Measurements from ENCODE around the gene DDC.

DDC gene

DNA sequence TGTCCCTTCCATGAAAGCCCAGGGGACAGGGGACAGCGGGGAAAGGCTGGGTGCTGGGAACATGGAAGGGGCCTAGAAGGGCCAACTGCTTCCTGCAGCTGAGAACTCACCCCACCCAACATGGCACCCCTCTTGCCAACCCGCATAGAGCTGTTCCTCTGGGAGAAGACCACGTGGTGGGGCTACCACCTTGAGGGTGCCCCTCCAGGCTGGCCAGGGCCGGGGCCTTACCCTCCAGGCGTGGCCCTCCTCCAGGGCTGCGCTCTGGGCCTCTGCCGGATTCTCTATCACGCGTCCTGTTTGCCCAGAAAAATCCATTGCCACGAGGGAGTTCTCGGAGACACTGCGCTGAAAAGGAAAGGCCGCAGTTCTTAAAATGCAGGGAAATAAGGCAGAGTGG is 39.9 kb upstream of the DDC start:
- no peak for ATAC-seq
- TF ChIP-seq, protein P1, sequence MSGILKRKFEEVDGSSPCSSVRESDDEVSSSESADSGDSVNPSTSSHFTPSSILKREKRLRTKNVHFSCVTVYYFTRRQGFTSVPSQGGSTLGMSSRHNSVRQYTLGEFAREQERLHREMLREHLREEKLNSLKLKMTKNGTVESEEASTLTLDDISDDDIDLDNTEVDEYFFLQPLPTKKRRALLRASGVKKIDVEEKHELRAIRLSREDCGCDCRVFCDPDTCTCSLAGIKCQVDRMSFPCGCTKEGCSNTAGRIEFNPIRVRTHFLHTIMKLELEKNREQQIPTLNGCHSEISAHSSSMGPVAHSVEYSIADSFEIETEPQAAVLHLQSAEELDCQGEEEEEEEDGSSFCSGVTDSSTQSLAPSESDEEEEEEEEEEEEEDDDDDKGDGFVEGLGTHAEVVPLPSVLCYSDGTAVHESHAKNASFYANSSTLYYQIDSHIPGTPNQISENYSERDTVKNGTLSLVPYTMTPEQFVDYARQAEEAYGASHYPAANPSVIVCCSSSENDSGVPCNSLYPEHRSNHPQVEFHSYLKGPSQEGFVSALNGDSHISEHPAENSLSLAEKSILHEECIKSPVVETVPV (CRISPR knock-in tag; IDR thresholded peaks at IDR 0.05), result no peak
- TF ChIP-seq ZC3H10 (CRISPR knock-in tag; IDR thresholded peaks at IDR 0.05) (no peak), ZNF565 (CRISPR knock-in tag; conservative IDR thresholded peaks at IDR 0.05; ENCODE audit: low read depth) (no peak), ESRRG (CRISPR knock-in tag; IDR thresholded peaks at IDR 0.05) (no peak), TCF4 (CRISPR knock-in tag; IDR thresholded peaks at IDR 0.05; ENCODE audit: borderline replicate concordance) (no peak), ZNF8 (CRISPR knock-in tag; IDR thresholded peaks at IDR 0.05) (no peak), ZFP30 (CRISPR knock-in tag; IDR thresholded peaks at IDR 0.05) (no peak), ISL1 (CRISPR knock-in tag; IDR thresholded peaks at IDR 0.05) (no peak), ZNF70 (CRISPR knock-in tag; IDR thresholded peaks at IDR 0.05) (no peak), ZFP3 (CRISPR knock-in tag; IDR thresholded peaks at IDR 0.05) (no peak), ARNTL (CRISPR knock-in tag; IDR thresholded peaks at IDR 0.05; ENCODE audit: borderline replicate concordance, low read depth) (no peak), TOX (CRISPR knock-in tag; IDR thresholded peaks at IDR 0.05; ENCODE audit: borderline replicate concordance) (no peak)
- TF ChIP-seq, protein P2, sequence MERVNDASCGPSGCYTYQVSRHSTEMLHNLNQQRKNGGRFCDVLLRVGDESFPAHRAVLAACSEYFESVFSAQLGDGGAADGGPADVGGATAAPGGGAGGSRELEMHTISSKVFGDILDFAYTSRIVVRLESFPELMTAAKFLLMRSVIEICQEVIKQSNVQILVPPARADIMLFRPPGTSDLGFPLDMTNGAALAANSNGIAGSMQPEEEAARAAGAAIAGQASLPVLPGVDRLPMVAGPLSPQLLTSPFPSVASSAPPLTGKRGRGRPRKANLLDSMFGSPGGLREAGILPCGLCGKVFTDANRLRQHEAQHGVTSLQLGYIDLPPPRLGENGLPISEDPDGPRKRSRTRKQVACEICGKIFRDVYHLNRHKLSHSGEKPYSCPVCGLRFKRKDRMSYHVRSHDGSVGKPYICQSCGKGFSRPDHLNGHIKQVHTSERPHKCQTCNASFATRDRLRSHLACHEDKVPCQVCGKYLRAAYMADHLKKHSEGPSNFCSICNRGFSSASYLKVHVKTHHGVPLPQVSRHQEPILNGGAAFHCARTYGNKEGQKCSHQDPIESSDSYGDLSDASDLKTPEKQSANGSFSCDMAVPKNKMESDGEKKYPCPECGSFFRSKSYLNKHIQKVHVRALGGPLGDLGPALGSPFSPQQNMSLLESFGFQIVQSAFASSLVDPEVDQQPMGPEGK (CRISPR knock-in tag; IDR thresholded peaks at IDR 0.05; ENCODE audit: borderline replicate concordance), result no peak
- TF ChIP-seq, protein P3, sequence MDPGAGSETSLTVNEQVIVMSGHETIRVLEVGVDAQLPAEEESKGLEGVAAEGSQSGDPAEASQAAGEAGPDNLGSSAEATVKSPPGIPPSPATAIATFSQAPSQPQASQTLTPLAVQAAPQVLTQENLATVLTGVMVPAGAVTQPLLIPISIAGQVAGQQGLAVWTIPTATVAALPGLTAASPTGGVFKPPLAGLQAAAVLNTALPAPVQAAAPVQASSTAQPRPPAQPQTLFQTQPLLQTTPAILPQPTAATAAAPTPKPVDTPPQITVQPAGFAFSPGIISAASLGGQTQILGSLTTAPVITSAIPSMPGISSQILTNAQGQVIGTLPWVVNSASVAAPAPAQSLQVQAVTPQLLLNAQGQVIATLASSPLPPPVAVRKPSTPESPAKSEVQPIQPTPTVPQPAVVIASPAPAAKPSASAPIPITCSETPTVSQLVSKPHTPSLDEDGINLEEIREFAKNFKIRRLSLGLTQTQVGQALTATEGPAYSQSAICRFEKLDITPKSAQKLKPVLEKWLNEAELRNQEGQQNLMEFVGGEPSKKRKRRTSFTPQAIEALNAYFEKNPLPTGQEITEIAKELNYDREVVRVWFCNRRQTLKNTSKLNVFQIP (CRISPR knock-in tag; IDR thresholded peaks at IDR 0.05; ENCODE audit: borderline replicate concordance, low read depth), result no peak
- TF ChIP-seq, protein P4, sequence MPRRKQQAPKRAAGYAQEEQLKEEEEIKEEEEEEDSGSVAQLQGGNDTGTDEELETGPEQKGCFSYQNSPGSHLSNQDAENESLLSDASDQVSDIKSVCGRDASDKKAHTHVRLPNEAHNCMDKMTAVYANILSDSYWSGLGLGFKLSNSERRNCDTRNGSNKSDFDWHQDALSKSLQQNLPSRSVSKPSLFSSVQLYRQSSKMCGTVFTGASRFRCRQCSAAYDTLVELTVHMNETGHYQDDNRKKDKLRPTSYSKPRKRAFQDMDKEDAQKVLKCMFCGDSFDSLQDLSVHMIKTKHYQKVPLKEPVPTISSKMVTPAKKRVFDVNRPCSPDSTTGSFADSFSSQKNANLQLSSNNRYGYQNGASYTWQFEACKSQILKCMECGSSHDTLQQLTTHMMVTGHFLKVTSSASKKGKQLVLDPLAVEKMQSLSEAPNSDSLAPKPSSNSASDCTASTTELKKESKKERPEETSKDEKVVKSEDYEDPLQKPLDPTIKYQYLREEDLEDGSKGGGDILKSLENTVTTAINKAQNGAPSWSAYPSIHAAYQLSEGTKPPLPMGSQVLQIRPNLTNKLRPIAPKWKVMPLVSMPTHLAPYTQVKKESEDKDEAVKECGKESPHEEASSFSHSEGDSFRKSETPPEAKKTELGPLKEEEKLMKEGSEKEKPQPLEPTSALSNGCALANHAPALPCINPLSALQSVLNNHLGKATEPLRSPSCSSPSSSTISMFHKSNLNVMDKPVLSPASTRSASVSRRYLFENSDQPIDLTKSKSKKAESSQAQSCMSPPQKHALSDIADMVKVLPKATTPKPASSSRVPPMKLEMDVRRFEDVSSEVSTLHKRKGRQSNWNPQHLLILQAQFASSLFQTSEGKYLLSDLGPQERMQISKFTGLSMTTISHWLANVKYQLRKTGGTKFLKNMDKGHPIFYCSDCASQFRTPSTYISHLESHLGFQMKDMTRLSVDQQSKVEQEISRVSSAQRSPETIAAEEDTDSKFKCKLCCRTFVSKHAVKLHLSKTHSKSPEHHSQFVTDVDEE (CRISPR knock-in tag; IDR thresholded peaks at IDR 0.05), result no peak

DNA sequence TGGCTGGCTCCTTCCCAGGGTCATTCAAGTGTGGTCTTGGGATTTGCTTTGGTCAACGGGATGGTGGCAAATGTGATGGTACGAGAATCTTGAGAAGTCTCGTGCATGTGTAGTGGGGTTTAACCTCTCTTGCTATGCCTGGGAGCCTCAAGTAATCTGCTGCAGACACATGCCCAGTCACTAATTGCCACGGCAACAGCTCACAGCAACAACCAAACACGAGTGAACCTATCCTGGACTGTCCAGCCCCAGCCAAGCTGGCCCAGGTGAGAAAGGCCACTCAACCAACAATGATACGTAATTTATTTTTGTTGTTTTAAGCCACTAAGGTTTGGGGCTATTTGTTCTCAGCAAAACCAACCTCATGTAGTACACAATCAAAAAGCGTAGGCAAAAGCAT is 38.1 kb upstream of the DDC start:
- no peak for ATAC-seq
- TF ChIP-seq SNAI2 (CRISPR knock-in tag; IDR thresholded peaks at IDR 0.05) (no peak), ZFP3 (CRISPR knock-in tag; IDR thresholded peaks at IDR 0.05) (no peak), CSDC2 (CRISPR knock-in tag; IDR thresholded peaks at IDR 0.05) (no peak), ESRRG (CRISPR knock-in tag; IDR thresholded peaks at IDR 0.05) (no peak), PPARA (CRISPR knock-in tag; IDR thresholded peaks at IDR 0.05; ENCODE audit: borderline replicate concordance) (no peak), GLIS3 (CRISPR knock-in tag; IDR thresholded peaks at IDR 0.05) (no peak), ZC3H10 (CRISPR knock-in tag; IDR thresholded peaks at IDR 0.05) (no peak)
- TF ChIP-seq, protein P2 (CRISPR knock-in tag; IDR thresholded peaks at IDR 0.05; ENCODE audit: borderline replicate concordance), result no peak
- TF ChIP-seq, protein P4 (CRISPR knock-in tag; IDR thresholded peaks at IDR 0.05), result no peak
- TF ChIP-seq, protein P5, sequence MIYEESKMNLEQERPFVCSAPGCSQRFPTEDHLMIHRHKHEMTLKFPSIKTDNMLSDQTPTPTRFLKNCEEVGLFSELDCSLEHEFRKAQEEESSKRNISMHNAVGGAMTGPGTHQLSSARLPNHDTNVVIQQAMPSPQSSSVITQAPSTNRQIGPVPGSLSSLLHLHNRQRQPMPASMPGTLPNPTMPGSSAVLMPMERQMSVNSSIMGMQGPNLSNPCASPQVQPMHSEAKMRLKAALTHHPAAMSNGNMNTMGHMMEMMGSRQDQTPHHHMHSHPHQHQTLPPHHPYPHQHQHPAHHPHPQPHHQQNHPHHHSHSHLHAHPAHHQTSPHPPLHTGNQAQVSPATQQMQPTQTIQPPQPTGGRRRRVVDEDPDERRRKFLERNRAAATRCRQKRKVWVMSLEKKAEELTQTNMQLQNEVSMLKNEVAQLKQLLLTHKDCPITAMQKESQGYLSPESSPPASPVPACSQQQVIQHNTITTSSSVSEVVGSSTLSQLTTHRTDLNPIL (CRISPR knock-in tag; IDR thresholded peaks at IDR 0.05; ENCODE audit: low read depth), result no peak
